ENCODE data around the gene UBA6.

- TF ChIP-seq, protein P1, sequence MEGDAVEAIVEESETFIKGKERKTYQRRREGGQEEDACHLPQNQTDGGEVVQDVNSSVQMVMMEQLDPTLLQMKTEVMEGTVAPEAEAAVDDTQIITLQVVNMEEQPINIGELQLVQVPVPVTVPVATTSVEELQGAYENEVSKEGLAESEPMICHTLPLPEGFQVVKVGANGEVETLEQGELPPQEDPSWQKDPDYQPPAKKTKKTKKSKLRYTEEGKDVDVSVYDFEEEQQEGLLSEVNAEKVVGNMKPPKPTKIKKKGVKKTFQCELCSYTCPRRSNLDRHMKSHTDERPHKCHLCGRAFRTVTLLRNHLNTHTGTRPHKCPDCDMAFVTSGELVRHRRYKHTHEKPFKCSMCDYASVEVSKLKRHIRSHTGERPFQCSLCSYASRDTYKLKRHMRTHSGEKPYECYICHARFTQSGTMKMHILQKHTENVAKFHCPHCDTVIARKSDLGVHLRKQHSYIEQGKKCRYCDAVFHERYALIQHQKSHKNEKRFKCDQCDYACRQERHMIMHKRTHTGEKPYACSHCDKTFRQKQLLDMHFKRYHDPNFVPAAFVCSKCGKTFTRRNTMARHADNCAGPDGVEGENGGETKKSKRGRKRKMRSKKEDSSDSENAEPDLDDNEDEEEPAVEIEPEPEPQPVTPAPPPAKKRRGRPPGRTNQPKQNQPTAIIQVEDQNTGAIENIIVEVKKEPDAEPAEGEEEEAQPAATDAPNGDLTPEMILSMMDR (IDR thresholded peaks at IDR 0.05), result no peak
- TF ChIP-seq POLR2A (IDR thresholded peaks at IDR 0.05), result no peak
- no peak for TF ChIP-seq POLR2AphosphoS5 (IDR thresholded peaks at IDR 0.05)
- no peak for TF ChIP-seq EP300 (IDR thresholded peaks at IDR 0.05)
Measured at GRCh38 chr4:67735325-67735724, 34.4 kb upstream of the UBA6 start.

Data from suprapubic skin (tissue), 4 donors.